GM19025 (cell line): ENCODE results near the gene UCP1.
"Not testable (repeated sequence)": the region's sequence is repeated elsewhere in the genome, so short reads cannot be mapped to it uniquely, and the experiment has no call there.

ENCODE experiments used
- ATAC-seq: cut with Tn5 transposase; IDR thresholded peaks from one replicate; pipeline ENCODE4 v1.9.1; 2021; ENCODE audit warnings: mild to moderate bottlenecking, low read depth, moderate library complexity; ENCODE audit not compliant: unreplicated experiment

The UCP1 gene

DNA sequence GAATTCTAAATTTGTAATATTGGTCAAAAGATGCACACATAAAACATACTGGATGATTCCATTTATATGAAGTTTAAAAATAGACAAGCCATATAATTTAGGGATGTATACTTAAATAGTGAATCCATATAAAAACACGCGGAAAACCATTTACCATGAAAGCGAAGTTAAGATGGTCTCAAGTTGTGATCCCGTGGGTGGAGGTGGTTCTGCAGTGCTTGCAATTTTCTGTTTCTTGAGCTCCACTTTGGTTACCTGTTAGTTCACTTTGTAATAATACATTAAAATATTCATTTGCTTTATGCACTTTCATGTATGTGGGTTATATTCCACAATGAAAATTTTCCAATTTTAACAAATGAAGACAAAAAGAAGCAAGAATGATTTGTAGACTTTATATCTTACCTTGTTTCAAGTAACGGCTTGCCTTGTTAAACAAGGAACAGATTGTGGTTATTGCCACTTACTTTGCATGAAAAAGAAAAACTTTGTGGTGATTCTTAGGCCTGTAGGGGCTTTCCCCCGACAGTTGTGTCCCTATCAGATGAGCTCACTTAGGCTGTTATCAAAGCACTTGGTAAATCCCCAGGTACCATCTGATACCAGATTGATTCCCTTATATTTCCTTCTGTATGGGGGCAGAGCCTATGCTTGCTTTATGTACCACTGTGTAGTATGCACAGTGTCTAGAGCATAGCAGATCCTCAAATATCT, 12.2 kb downstream of the UCP1 start:
- peak; percentile 100 for ATAC-seq

GRCh38 chr4:140533951-140534480, 34.7 kb downstream of the UCP1 start:
- no peak for ATAC-seq

GRCh38 chr4:140529434-140529833, 39.3 kb downstream of the UCP1 start:
- ATAC-seq, result no peak

GRCh38 chr4:140523857-140524742, 44.7 kb downstream of the UCP1 start, which contains the start of gene ELMOD2:
Gene ELMOD2 (plus strand): TSS chr4:140524168. CDS start chr4:140525429, 1,261 bp downstream.
- ATAC-seq, result peak; percentile 100

GRCh38 chr4:140523370-140523856, 45.3 kb downstream of the UCP1 start:
- ATAC-seq, result peak; percentile 5

DNA sequence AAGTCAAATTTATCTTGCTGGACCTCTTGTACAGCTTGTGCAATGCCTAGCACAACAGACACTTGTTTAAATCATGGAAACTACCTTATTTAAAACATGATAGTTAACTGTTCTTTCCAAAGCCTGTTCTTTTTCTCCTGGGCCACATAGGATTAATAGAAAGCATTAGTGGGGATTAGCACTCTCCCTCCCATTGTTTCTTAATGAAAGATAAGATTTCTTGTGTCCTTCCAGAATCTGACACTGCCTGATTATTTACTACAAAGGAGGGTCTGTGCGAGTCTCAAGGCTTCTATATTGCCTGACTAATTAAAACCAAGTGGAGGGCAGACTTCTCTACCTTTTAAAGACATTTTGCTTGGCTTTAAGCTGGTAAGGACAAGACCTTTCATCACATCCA, 53.3 kb downstream of the UCP1 start:
- ATAC-seq, result no peak

GRCh38 chr4:140513765-140514164, 55.0 kb downstream of the UCP1 start:
- ATAC-seq, result not testable (repeated sequence)
